Ishikawa (cell line): ENCODE data around the gene RUSC2.

ENCODE experiments used
- CEBPB ChIP-seq: IDR thresholded peaks from 2 replicates; pipeline ENCODE4 v1.6.1; 2012
- CREB1 ChIP-seq: IDR thresholded peaks from 2 replicates; pipeline ENCODE4 v1.6.1; 2012; ENCODE audit warnings: low read depth
- EGR1 ChIP-seq: IDR thresholded peaks from 2 replicates; pipeline ENCODE4 v1.6.1; 2012
- EP300 ChIP-seq: IDR thresholded peaks from 2 replicates; pipeline ENCODE4 v1.6.1; 2012; ENCODE audit warnings: borderline replicate concordance
- FOXM1 ChIP-seq: IDR thresholded peaks from 2 replicates; pipeline ENCODE4 v1.6.1; 2012; ENCODE audit warnings: low read depth, borderline replicate concordance
- NFIC ChIP-seq: IDR thresholded peaks from 2 replicates; pipeline ENCODE4 v1.6.1; 2012
- RAD21 ChIP-seq: IDR thresholded peaks from 2 replicates; pipeline ENCODE4 v1.6.1; 2012; ENCODE audit warnings: low read depth
- TAF1 ChIP-seq: IDR thresholded peaks from 2 replicates; pipeline ENCODE4 v1.6.1; 2012; ENCODE audit warnings: low read depth, mild to moderate bottlenecking
- TCF12 ChIP-seq: IDR thresholded peaks from 2 replicates; pipeline ENCODE4 v1.6.1; 2012; ENCODE audit warnings: low read depth
- TEAD4 ChIP-seq: IDR thresholded peaks from 2 replicates; pipeline ENCODE4 v1.6.1; 2012
- YY1 ChIP-seq: IDR thresholded peaks from 2 replicates; pipeline ENCODE4 v1.6.1; 2012; ENCODE audit warnings: low read depth
- ZBTB7A ChIP-seq: IDR thresholded peaks from 2 replicates; pipeline ENCODE4 v1.6.1; 2012; ENCODE audit warnings: low read depth
- TF ChIP-seq, protein P1 (sequence below): IDR thresholded peaks from 2 replicates; pipeline ENCODE4 v1.6.1; 2012
- TF ChIP-seq, protein P2 (sequence below): IDR thresholded peaks from 2 replicates; pipeline ENCODE4 v1.6.1; 2012; ENCODE audit warnings: low read depth, mild to moderate bottlenecking
- TF ChIP-seq, protein P3 (sequence below): IDR thresholded peaks from 2 replicates; pipeline ENCODE4 v1.6.1; 2012

Gene RUSC2

DNA sequence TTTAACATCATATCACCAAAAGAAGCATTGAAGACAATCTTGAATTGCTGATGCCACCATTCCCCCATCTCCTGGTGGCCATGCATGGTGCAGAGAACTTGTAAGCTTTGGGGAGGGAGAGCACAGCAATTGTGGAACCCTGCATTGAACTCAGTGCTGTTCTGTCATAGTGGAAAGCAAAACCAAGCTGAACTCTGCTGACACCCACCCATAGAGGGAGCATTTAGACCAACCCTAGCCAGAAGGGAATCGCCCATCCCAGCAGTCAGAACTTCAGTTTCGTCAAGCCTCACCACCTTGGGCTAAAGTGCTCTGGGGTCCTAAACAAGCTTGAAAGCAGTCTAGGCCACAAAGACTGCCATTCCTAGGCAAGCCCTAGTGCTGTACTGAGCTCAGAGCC, 37.4 kb upstream of the RUSC2 start:
- TF ChIP-seq FOXM1, result no peak
- TF ChIP-seq, protein P1, sequence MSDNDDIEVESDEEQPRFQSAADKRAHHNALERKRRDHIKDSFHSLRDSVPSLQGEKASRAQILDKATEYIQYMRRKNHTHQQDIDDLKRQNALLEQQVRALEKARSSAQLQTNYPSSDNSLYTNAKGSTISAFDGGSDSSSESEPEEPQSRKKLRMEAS, result no peak
- TF ChIP-seq RAD21, result no peak
- TF ChIP-seq, protein P2, sequence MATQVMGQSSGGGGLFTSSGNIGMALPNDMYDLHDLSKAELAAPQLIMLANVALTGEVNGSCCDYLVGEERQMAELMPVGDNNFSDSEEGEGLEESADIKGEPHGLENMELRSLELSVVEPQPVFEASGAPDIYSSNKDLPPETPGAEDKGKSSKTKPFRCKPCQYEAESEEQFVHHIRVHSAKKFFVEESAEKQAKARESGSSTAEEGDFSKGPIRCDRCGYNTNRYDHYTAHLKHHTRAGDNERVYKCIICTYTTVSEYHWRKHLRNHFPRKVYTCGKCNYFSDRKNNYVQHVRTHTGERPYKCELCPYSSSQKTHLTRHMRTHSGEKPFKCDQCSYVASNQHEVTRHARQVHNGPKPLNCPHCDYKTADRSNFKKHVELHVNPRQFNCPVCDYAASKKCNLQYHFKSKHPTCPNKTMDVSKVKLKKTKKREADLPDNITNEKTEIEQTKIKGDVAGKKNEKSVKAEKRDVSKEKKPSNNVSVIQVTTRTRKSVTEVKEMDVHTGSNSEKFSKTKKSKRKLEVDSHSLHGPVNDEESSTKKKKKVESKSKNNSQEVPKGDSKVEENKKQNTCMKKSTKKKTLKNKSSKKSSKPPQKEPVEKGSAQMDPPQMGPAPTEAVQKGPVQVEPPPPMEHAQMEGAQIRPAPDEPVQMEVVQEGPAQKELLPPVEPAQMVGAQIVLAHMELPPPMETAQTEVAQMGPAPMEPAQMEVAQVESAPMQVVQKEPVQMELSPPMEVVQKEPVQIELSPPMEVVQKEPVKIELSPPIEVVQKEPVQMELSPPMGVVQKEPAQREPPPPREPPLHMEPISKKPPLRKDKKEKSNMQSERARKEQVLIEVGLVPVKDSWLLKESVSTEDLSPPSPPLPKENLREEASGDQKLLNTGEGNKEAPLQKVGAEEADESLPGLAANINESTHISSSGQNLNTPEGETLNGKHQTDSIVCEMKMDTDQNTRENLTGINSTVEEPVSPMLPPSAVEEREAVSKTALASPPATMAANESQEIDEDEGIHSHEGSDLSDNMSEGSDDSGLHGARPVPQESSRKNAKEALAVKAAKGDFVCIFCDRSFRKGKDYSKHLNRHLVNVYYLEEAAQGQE, result no peak
- TF ChIP-seq ZBTB7A, result no peak
- no peak for TF ChIP-seq YY1
- no peak for TF ChIP-seq CEBPB
- TF ChIP-seq, protein P3, sequence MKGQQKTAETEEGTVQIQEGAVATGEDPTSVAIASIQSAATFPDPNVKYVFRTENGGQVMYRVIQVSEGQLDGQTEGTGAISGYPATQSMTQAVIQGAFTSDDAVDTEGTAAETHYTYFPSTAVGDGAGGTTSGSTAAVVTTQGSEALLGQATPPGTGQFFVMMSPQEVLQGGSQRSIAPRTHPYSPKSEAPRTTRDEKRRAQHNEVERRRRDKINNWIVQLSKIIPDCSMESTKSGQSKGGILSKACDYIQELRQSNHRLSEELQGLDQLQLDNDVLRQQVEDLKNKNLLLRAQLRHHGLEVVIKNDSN, result no peak

DNA sequence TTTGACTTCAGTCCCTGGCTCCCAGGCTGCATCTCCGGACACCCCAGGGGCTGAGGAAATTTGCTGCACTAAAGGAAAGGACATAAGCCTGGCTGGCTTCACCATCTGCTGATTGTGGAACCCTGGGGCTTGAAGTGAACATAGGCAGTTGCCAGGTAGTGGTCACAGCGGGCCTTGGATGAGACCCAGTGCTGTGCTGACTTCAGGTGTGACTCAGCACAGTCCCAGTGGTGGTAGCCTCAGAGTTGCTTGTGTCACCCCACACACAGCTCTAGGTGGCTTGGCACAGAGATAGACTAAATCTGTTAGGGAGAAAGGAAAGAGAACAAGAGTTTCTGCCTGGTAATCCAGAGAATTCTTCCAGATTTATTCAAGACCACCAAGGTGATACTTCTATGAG, 36.1 kb upstream of the RUSC2 start:
- TF ChIP-seq, protein P3, result no peak
- TF ChIP-seq EP300 (no peak), TCF12 (no peak)

DNA sequence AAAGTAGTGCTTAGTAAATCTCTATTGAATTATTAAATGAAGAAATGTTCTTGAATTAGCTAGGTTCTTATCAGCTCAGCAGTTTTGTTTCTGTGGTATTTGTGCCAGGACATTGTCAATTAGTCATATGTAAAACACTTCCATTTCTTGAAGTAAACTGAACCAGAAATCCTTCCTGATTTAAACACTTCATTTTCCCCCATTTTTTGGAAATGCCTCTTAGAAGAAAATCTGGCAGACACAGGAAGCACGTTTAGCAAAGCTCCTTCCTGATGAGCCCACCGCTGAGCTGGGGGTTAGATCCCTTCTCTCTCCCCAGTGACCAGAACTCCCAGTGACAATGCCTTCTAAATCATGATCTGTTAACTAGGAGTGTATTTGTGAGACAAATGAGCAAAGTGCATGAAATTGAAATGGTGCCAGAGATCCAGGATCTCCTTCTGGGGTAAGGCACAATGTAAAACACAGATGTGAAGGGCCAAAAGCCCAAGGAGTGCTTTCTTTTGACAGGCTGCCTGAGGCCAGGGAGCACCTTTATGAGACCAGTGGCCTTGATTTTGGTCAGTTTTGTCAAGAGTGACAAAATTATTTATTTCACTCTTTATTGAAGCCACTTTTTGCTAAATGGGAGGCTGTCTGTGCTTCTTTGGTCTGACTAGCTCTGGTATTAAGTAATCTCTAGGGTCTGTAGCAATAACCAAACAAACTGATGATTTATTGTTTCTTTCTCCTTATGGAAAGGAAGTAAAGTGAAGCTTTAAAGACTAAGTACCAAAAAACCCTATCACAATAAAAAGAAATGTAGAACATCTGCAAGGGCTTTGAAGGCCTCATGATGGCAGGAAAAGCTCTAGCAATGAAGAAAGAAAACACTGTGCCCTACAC, 25.5 kb upstream of the RUSC2 start:
- TF ChIP-seq, protein P3, result no peak
- TF ChIP-seq, protein P1, result no peak
- TF ChIP-seq EGR1, result no peak
- no peak for TF ChIP-seq TEAD4
- no peak for TF ChIP-seq CEBPB
- no peak for TF ChIP-seq CREB1
- no peak for TF ChIP-seq TCF12
- no peak for TF ChIP-seq ZBTB7A
- TF ChIP-seq, protein P2, result no peak
- TF ChIP-seq YY1, result no peak

DNA sequence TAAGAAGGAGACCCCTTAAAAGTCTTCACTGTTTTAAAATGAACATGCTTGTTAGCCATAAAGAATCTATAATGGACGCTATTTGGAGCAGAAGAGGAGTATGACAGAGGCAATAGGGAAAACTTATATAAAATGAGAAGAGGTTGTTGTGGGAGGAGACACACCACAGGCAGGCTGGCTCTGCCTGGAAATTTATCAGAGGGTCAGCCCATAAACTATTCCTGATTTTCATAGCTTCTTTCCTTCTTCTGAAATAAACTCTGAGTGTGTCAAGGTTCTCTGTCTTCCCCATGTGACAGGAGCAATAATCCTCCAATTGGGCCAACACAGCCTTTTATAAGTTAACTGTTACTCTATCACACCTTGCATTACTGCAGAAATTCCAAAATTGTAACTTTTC, 19.6 kb upstream of the RUSC2 start:
- TF ChIP-seq FOXM1 (no peak), TAF1 (no peak), ZBTB7A (no peak), CREB1 (no peak), EGR1 (no peak), RAD21 (no peak), CEBPB (no peak), EP300 (no peak), NFIC (no peak), TCF12 (no peak), YY1 (no peak), TEAD4 (no peak)
- TF ChIP-seq, protein P3, result no peak
- TF ChIP-seq, protein P2, result no peak
- TF ChIP-seq, protein P1, result no peak
